SU-DHL-6 (cell line): ENCODE measurements around the gene PSKH1.

ENCODE experiments used
- CTCF ChIP-seq: fragments of 200-600 bp; sonication (generic); IDR thresholded peaks from one replicate; pipeline ENCODE4 v1.5.1; 2017; ENCODE audit warnings: antibody characterized with exemption, mild to moderate bottlenecking, low read length, moderate library complexity; ENCODE audit not compliant: insufficient read depth, poor library complexity, severe bottlenecking
- EZH2phosphoT487 ChIP-seq: fragments of 200-600 bp; sonication (generic), shearing (Covaris generic); conservative IDR thresholded peaks from 2 replicates; pipeline ENCODE4 v1.6.1; 2018; ENCODE audit warnings: mild to moderate bottlenecking, antibody characterized with exemption, low read length, moderate library complexity, mixed read lengths

- no peak for TF ChIP-seq CTCF
- no peak for TF ChIP-seq EZH2phosphoT487
Observed at GRCh38 chr16:67926181-67926750, 33.2 kb downstream of the PSKH1 start.
